ENCODE data around the gene RBM6.

DNA sequence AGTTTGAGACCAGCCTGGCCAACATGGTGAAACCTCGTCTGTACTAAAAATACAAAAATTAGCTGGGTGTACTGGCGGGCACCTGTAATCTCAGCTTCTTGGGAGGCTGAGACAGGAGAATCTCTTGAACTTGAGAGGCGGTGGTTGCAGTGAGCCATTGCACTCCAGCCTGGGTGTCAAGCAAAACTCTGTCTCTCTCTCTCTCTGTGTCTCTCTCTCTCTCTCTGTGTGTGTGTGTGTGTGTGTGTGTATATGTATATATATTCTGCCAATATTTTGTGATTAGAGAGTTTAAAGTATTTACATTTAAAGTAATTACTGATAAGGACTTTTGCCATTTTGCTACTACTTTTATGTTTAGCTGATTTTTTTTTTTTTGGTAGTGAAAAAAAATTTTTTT is 15.7 kb downstream of the RBM6 start:
- TF ChIP-seq, protein P1, sequence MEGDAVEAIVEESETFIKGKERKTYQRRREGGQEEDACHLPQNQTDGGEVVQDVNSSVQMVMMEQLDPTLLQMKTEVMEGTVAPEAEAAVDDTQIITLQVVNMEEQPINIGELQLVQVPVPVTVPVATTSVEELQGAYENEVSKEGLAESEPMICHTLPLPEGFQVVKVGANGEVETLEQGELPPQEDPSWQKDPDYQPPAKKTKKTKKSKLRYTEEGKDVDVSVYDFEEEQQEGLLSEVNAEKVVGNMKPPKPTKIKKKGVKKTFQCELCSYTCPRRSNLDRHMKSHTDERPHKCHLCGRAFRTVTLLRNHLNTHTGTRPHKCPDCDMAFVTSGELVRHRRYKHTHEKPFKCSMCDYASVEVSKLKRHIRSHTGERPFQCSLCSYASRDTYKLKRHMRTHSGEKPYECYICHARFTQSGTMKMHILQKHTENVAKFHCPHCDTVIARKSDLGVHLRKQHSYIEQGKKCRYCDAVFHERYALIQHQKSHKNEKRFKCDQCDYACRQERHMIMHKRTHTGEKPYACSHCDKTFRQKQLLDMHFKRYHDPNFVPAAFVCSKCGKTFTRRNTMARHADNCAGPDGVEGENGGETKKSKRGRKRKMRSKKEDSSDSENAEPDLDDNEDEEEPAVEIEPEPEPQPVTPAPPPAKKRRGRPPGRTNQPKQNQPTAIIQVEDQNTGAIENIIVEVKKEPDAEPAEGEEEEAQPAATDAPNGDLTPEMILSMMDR (conservative IDR thresholded peaks at IDR 0.05; ENCODE audit: low read depth in 2 of 2), result no peak
- TF ChIP-seq, protein P2, sequence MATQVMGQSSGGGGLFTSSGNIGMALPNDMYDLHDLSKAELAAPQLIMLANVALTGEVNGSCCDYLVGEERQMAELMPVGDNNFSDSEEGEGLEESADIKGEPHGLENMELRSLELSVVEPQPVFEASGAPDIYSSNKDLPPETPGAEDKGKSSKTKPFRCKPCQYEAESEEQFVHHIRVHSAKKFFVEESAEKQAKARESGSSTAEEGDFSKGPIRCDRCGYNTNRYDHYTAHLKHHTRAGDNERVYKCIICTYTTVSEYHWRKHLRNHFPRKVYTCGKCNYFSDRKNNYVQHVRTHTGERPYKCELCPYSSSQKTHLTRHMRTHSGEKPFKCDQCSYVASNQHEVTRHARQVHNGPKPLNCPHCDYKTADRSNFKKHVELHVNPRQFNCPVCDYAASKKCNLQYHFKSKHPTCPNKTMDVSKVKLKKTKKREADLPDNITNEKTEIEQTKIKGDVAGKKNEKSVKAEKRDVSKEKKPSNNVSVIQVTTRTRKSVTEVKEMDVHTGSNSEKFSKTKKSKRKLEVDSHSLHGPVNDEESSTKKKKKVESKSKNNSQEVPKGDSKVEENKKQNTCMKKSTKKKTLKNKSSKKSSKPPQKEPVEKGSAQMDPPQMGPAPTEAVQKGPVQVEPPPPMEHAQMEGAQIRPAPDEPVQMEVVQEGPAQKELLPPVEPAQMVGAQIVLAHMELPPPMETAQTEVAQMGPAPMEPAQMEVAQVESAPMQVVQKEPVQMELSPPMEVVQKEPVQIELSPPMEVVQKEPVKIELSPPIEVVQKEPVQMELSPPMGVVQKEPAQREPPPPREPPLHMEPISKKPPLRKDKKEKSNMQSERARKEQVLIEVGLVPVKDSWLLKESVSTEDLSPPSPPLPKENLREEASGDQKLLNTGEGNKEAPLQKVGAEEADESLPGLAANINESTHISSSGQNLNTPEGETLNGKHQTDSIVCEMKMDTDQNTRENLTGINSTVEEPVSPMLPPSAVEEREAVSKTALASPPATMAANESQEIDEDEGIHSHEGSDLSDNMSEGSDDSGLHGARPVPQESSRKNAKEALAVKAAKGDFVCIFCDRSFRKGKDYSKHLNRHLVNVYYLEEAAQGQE (IDR thresholded peaks at IDR 0.05; ENCODE audit: unreplicated experiment), result no peak
- no peak for TF ChIP-seq EZH2 (IDR thresholded peaks at IDR 0.05; ENCODE audit: low read depth, unreplicated experiment)
- no peak for TF ChIP-seq POLR2AphosphoS5 (IDR thresholded peaks at IDR 0.05; ENCODE audit: low read depth)
- no peak for TF ChIP-seq NANOG (IDR thresholded peaks at IDR 0.05; ENCODE audit: borderline replicate concordance)
- TF ChIP-seq JUNB (IDR thresholded peaks at IDR 0.05; ENCODE audit: unreplicated experiment), result no peak
- no peak for TF ChIP-seq ZNF114 (CRISPR knock-in tag; IDR thresholded peaks at IDR 0.05)
- TF ChIP-seq EZH2phosphoT487 (IDR thresholded peaks at IDR 0.05; ENCODE audit: unreplicated experiment), result no peak

All from GM23338 (cell line).